ENCODE results near the gene FCHSD2. TPM values are rescaled to one million over a fixed set of nuclear protein-coding genes. Genes with fewer than 3 reads are reported as not detected.
A peak's percentile ranks its signal among the peaks of the same experiment; 100 is the strongest.
"Not testable (repeated sequence)": the region's sequence is repeated elsewhere in the genome, so short reads cannot be mapped to it uniquely, and the experiment has no call there.

The FCHSD2 gene
- total RNA-seq, 4 donors from 2014 or later: 6.7 to 95.7 (median 10.2) TPM

DNA sequence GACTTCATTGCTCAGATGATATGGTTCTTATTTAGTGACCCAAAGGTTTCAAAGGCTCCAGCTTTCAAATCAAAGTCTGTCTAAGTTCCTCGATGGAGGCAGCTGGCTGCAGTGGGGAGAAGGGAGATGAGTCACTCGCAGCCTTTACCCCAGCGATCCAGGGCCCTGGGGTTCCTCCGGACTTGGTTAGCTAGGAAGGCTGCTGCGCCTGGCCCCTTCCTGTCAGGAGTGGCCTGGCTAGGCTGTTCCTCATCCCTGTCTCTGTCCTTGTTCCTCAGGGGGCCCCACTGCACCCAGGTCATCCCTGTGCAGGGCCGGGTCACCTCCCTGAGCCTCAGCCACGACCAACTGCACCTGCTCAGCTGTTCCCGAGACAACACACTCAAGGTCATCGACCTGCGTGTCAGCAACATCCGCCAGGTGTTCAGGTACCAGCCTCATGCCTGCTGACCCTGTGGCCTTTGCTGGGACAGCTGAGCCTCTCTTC is 314.0 kb downstream of the FCHSD2 start:
- H3K27ac ChIP-seq: peak overlapping the region; percentile 53 to 88 (median 66)

DNA sequence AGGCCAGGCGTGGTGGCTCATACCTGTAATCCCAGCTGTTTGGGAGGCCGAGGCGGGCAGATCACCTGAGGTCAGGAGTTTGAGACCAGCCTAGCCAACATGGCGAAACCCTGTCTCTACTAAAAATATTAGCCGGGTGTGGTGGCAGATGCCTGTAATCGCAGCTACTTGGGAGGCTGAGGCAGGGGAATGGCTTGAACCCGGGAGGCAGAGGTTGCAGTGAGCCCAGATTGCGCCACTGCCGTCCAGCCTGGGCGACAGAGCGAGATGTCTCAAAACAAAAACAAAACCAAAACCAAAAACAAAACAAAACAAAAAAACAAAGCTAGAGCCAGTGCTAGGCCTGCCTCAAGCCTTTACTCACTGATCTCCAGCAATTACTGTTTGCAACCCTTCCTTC is 314.5 kb downstream of the FCHSD2 start:
- not testable (repeated sequence) for H3K27me3 ChIP-seq, H3K9me3 ChIP-seq, H3K4me3 ChIP-seq, H3K36me3 ChIP-seq
- Histone ChIP-seq H3K27ac (peak overlapping the region; percentile 53 to 88 (median 66)), H3K4me1 (peaks cover 3 to 26% (median 9%) of the 10 kb centered on the region in 4 donors)
- peak in 1 of 3 donors; percentile 49 for DNase-seq

More for the DNA sequence above, 314.0 kb downstream of the FCHSD2 start:
- no peak overlapping the region for H3K4me3 ChIP-seq
- peaks cover 3 to 26% (median 8%) of the 10 kb centered on the region in 4 donors for H3K4me1 ChIP-seq
- H3K36me3 ChIP-seq: peaks cover 0 to 8% (median 0%) of the 10 kb centered on the region in 3 donors
- no peaks in the 10 kb centered on the region for H3K27me3 ChIP-seq
- DNase-seq: peak in 2 of 3 donors; percentile 68 to 79
- no peak for TF ChIP-seq POLR2A (IDR thresholded peaks at IDR 0.05)
- TF ChIP-seq, protein P1, sequence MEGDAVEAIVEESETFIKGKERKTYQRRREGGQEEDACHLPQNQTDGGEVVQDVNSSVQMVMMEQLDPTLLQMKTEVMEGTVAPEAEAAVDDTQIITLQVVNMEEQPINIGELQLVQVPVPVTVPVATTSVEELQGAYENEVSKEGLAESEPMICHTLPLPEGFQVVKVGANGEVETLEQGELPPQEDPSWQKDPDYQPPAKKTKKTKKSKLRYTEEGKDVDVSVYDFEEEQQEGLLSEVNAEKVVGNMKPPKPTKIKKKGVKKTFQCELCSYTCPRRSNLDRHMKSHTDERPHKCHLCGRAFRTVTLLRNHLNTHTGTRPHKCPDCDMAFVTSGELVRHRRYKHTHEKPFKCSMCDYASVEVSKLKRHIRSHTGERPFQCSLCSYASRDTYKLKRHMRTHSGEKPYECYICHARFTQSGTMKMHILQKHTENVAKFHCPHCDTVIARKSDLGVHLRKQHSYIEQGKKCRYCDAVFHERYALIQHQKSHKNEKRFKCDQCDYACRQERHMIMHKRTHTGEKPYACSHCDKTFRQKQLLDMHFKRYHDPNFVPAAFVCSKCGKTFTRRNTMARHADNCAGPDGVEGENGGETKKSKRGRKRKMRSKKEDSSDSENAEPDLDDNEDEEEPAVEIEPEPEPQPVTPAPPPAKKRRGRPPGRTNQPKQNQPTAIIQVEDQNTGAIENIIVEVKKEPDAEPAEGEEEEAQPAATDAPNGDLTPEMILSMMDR (IDR thresholded peaks at IDR 0.05): no peak
- no peaks in the 10 kb centered on the region for H3K9me3 ChIP-seq

DNA sequence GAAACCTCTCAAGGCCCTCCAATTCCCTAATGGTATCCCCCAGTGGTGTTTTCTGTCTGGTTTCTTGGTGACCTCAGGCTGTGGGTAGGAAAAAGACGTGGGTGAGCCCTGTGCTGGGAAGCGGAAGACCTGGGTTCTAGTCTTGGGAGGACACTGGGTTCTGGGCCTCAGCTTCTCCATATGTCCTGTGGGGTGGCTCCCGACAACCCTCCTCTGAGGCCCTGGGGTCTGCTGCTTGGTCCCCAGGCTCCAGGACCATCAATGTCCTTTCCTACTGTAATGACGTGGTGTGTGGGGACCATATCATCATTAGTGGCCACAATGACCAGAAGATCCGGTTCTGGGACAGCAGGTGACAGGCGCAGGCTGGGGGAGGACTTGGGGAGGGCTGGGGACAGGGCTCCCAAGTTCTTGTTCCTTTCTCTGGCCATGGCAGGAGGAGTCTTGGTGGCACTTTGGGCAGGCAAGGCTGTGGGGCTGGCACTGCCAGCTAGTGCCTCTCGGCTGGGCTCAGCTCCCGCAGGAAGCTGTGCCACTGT is 315.1 kb downstream of the FCHSD2 start:
- H3K9me3 ChIP-seq: no peaks in the 10 kb centered on the region
- H3K4me3 ChIP-seq: no peak overlapping the region
- no peak for DNase-seq
- no peak for TF ChIP-seq POLR2A (IDR thresholded peaks at IDR 0.05)
- TF ChIP-seq, protein P1 (IDR thresholded peaks at IDR 0.05): no peak
- peak overlapping the region in 3 of 4 donors; percentile 58 to 88 (median 74) for H3K27ac ChIP-seq
- no peaks in the 10 kb centered on the region for H3K27me3 ChIP-seq
- peaks cover 3 to 22% (median 12%) of the 10 kb centered on the region in 4 donors for H3K4me1 ChIP-seq
- peaks cover 0 to 8% (median 0%) of the 10 kb centered on the region in 3 donors for H3K36me3 ChIP-seq

DNA sequence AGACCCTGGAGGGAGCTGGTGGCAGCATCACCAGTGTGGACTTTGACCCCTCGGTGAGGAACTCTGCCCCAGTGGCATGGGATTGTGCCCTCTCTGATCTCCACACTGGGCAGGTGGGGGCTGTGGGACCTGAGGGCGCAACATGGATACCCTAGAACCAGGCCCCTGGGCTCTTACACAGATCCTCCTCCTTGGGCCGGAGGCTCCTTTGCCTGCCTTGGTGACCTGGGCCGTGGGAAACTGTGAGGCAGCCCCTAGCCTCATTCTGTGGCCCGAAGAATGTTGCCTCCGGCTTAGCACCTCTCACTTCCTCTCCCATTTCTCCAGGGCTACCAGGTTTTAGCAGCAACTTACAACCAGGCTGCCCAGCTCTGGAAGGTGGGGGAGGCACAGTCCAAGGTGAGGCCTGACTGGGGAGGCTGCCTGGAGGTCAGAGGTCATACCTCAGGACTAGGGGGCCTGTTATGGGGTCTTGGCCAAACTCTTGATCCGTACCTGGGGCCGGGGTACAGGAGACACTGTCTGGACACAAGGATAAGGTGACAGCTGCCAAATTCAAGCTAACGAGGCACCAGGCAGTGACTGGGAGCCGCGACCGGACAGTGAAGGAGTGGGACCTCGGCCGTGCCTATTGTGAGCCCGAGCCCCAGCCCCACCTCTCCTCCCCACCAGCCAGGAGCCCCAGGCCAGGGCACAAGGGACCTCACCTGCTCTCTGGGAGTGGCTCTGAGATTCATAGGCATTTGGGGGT is 315.8 kb downstream of the FCHSD2 start:
- peak overlapping the region in 1 of 4 donors; percentile 25 for H3K27ac ChIP-seq
- peak in 1 of 3 donors; percentile 44 for DNase-seq
- peaks cover 0 to 8% (median 0%) of the 10 kb centered on the region in 3 donors for H3K36me3 ChIP-seq

DNA sequence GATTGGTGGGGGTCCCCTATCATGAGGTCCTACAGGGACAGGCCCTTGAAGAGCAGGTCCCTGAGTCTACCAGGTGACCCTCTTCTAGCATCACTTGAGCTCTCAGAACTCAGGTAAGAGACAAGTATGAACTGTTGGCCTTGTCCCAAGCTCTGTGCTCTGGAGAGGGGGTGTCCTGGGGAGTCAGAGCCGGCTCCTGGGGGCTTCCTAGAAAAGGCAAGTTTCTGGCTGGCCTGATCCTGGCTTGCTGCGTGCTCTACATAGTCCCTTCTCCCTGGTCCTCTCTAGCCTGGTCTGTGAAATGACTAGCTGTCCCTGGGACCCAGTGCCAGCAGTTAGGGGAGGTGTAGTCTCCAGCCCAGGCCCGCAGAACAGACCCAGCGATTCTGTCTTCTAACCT is 316.5 kb downstream of the FCHSD2 start:
- peak overlapping the region in 1 of 4 donors; percentile 25 for H3K27ac ChIP-seq
- no peak overlapping the region for H3K4me3 ChIP-seq
- TF ChIP-seq, protein P1 (IDR thresholded peaks at IDR 0.05): no peak
- no peak for TF ChIP-seq POLR2A (IDR thresholded peaks at IDR 0.05)
- H3K9me3 ChIP-seq: no peaks in the 10 kb centered on the region
- H3K36me3 ChIP-seq: peaks cover 0 to 9% (median 0%) of the 10 kb centered on the region in 3 donors
- DNase-seq: peak in 1 of 3 donors; percentile 41
- peaks cover 3 to 27% (median 16%) of the 10 kb centered on the region in 4 donors for H3K4me1 ChIP-seq
- no peaks in the 10 kb centered on the region for H3K27me3 ChIP-seq

More for the DNA sequence above, 315.8 kb downstream of the FCHSD2 start:
- Histone ChIP-seq H3K4me3 (no peak overlapping the region), H3K4me1 (peaks cover 3 to 21% (median 15%) of the 10 kb centered on the region in 4 donors), H3K9me3 (no peaks in the 10 kb centered on the region), H3K27me3 (no peaks in the 10 kb centered on the region)
- TF ChIP-seq POLR2A (IDR thresholded peaks at IDR 0.05): no peak
- TF ChIP-seq, protein P1 (IDR thresholded peaks at IDR 0.05): no peak
